Vagina (tissue), 2 donors: ENCODE results near the gene LRIG3. TPM values are rescaled to one million over a fixed set of nuclear protein-coding genes. Genes with fewer than 3 reads are reported as not detected.
"Not testable (repeated sequence)": the region's sequence is repeated elsewhere in the genome, so short reads cannot be mapped to it uniquely, and the experiment has no call there.

Experiments
- DNase-seq, 2 donors: peaks; one replicate each; pipeline ENCODE4 v3.0.0-alpha.2; 2017; ENCODE audit errors: extremely low spot score in 2 of 2
- H3K27ac ChIP-seq: fragments of 200-600 bp; sonication (generic); one replicate; pipeline ENCODE4 v1.5.1; 2019
- H3K27me3 ChIP-seq: fragments of 200-600 bp; sonication (generic); one replicate; pipeline ENCODE4 v1.5.1; 2019
- H3K36me3 ChIP-seq, 2 donors: fragments of 200-600 bp; sonication (generic); one replicate each; pipeline ENCODE4 v1.5.1; 2017 to 2019
- H3K4me1 ChIP-seq: fragments of 200-600 bp; sonication (generic); one replicate; pipeline ENCODE4 v1.5.1; 2019
- H3K4me3 ChIP-seq, 2 donors: fragments of 200-600 bp; sonication (generic); 1 replicate in 1 of 2; 2 replicates in 1 of 2; pipeline ENCODE4 v1.5.1; 2016 to 2019
- H3K9me3 ChIP-seq: fragments of 200-600 bp; sonication (generic); one replicate; pipeline ENCODE4 v1.5.1; 2019
- CTCF ChIP-seq, 3 experiments: fragments of 450-650 bp in 2 of 3; fragments of 200-600 bp in 1 of 3; sonication (generic) in 1 of 3; IDR thresholded peaks; one replicate each; pipeline ENCODE4 v1.5.1; 2017 to 2019; ENCODE audit warnings: antibody characterized with exemption in 3 of 3, mild to moderate bottlenecking in 2 of 3, moderate library complexity in 2 of 3
- POLR2A ChIP-seq, 2 donors: fragments of 450-650 bp; IDR thresholded peaks; one replicate each; pipeline ENCODE4 v1.6.1; 2017; ENCODE audit warnings: antibody characterized with exemption in 2 of 2, mild to moderate bottlenecking in 2 of 2, moderate library complexity in 2 of 2
- POLR2AphosphoS5 ChIP-seq, 2 donors: sonication (generic); formaldehyde crosslinking; IDR thresholded peaks; one replicate each; pipeline ENCODE4 v1.9.0; 2017; ENCODE audit warnings: antibody characterized with exemption in 2 of 2, mild to moderate bottlenecking in 2 of 2, low read depth in 1 of 2; ENCODE audit not compliant: insufficient read depth in 1 of 2
- intact Hi-C: fragments of 100-400 bp; cut with DNase I; formaldehyde crosslinking; loops from one replicate; pipeline ENCODE4 v1.15.1; 2023
- total RNA-seq: library from RNA; depleted of rRNA; stranded (reverse); fragments of >200 nt; gene quantifications from one replicate; pipeline ENCODE4 v1.2.3, GENCODE V29; 2016

The LRIG3 gene
- total RNA-seq, 1 donor from 2014 or later, result 54.0 TPM

- TF ChIP-seq POLR2A (IDR thresholded peaks at IDR 0.05) (no peak), CTCF (IDR thresholded peaks at IDR 0.05) (no peak), POLR2AphosphoS5 (IDR thresholded peaks at IDR 0.05; ENCODE audit: insufficient read depth in 1 of 2, low read depth in 1 of 2) (no peak)
- Histone ChIP-seq H3K36me3 (peaks cover 0 to 15% of the 10 kb centered on the region in 2 donors), H3K4me1 (peaks cover 66% of the 10 kb centered on the region), H3K4me3 (no peak overlapping the region), H3K27me3 (no peaks in the 10 kb centered on the region), H3K9me3 (no peaks in the 10 kb centered on the region), H3K27ac (no peak overlapping the region)
- intact Hi-C loops, result no loop called here
- DNase-seq, result no peak
These were observed 12.9 kb downstream of the LRIG3 start for GRCh38 chr12:58907391-58907790.

GRCh38 chr12:58906917-58907316, 13.4 kb downstream of the LRIG3 start:
- TF ChIP-seq POLR2A (IDR thresholded peaks at IDR 0.05) (no peak), CTCF (IDR thresholded peaks at IDR 0.05) (no peak), POLR2AphosphoS5 (IDR thresholded peaks at IDR 0.05; ENCODE audit: insufficient read depth in 1 of 2, low read depth in 1 of 2) (no peak)
- Histone ChIP-seq H3K27ac (no peak overlapping the region), H3K4me3 (no peak overlapping the region), H3K4me1 (peaks cover 66% of the 10 kb centered on the region), H3K27me3 (no peaks in the 10 kb centered on the region), H3K36me3 (peaks cover 0 to 13% of the 10 kb centered on the region in 2 donors), H3K9me3 (no peaks in the 10 kb centered on the region)
- DNase-seq, result no peak
- intact Hi-C loops, result no loop called here

GRCh38 chr12:58905422-58905821, 14.9 kb downstream of the LRIG3 start:
- no peaks in the 10 kb centered on the region for H3K27me3 ChIP-seq
- H3K4me1 ChIP-seq, result peaks cover 59% of the 10 kb centered on the region
- DNase-seq, result no peak

GRCh38 chr12:58902726-58903125, 17.6 kb downstream of the LRIG3 start:
- H3K36me3 ChIP-seq, H3K9me3 ChIP-seq, H3K27ac ChIP-seq, intact Hi-C loops, H3K27me3 ChIP-seq, H3K4me3 ChIP-seq, DNase-seq: not testable (repeated sequence)
- H3K4me1 ChIP-seq, result peaks cover 51% of the 10 kb centered on the region

More at GRCh38 chr12:58905422-58905821, 14.9 kb downstream of the LRIG3 start:
- no peak overlapping the region for H3K27ac ChIP-seq
- intact Hi-C loops, result no loop called here
- H3K4me3 ChIP-seq, result no peak overlapping the region
- TF ChIP-seq CTCF (IDR thresholded peaks at IDR 0.05) (no peak), POLR2AphosphoS5 (IDR thresholded peaks at IDR 0.05; ENCODE audit: insufficient read depth in 1 of 2, low read depth in 1 of 2) (no peak), POLR2A (IDR thresholded peaks at IDR 0.05) (no peak)
- peaks cover 0 to 13% of the 10 kb centered on the region in 2 donors for H3K36me3 ChIP-seq
- H3K9me3 ChIP-seq, result no peaks in the 10 kb centered on the region

GRCh38 chr12:58901664-58902063, 18.6 kb downstream of the LRIG3 start:
- H3K27ac ChIP-seq, result no peak overlapping the region
- no peaks in the 10 kb centered on the region for H3K9me3 ChIP-seq
- no peaks in the 10 kb centered on the region for H3K36me3 ChIP-seq
- H3K27me3 ChIP-seq, result no peaks in the 10 kb centered on the region
- intact Hi-C loops, result no loop called here
- no peak for DNase-seq
- TF ChIP-seq POLR2AphosphoS5 (IDR thresholded peaks at IDR 0.05; ENCODE audit: insufficient read depth in 1 of 2, low read depth in 1 of 2) (no peak), CTCF (IDR thresholded peaks at IDR 0.05) (no peak), POLR2A (IDR thresholded peaks at IDR 0.05) (no peak)
- H3K4me1 ChIP-seq, result peaks cover 50% of the 10 kb centered on the region
- no peak overlapping the region for H3K4me3 ChIP-seq

GRCh38 chr12:58897969-58898368, 22.3 kb downstream of the LRIG3 start:
- TF ChIP-seq CTCF (IDR thresholded peaks at IDR 0.05) (no peak), POLR2A (IDR thresholded peaks at IDR 0.05) (no peak)
- no peaks in the 10 kb centered on the region for H3K9me3 ChIP-seq
- no peaks in the 10 kb centered on the region for H3K36me3 ChIP-seq
- DNase-seq, result no peak
- H3K27ac ChIP-seq, result no peak overlapping the region
- intact Hi-C loops, result no loop called here
- no peak overlapping the region for H3K4me3 ChIP-seq
- peaks cover 63% of the 10 kb centered on the region for H3K4me1 ChIP-seq
- no peaks in the 10 kb centered on the region for H3K27me3 ChIP-seq
